HG02973 (cell line): Measurements from ENCODE around the gene ATP10B.
"Not testable (repeated sequence)": the region's sequence is repeated elsewhere in the genome, so short reads cannot be mapped to it uniquely, and the experiment has no call there.

ENCODE experiments used
- ATAC-seq: cut with Tn5 transposase; IDR thresholded peaks from one replicate; pipeline ENCODE4 v1.9.1; 2021; ENCODE audit warnings: moderate library complexity; ENCODE audit not compliant: unreplicated experiment

ATP10B gene

GRCh38 chr5:160833806-160834205 lies 18.2 kb downstream of the ATP10B start:
- no peak for ATAC-seq

GRCh38 chr5:160831801-160832200 lies 20.2 kb downstream of the ATP10B start:
- no peak for ATAC-seq

DNA sequence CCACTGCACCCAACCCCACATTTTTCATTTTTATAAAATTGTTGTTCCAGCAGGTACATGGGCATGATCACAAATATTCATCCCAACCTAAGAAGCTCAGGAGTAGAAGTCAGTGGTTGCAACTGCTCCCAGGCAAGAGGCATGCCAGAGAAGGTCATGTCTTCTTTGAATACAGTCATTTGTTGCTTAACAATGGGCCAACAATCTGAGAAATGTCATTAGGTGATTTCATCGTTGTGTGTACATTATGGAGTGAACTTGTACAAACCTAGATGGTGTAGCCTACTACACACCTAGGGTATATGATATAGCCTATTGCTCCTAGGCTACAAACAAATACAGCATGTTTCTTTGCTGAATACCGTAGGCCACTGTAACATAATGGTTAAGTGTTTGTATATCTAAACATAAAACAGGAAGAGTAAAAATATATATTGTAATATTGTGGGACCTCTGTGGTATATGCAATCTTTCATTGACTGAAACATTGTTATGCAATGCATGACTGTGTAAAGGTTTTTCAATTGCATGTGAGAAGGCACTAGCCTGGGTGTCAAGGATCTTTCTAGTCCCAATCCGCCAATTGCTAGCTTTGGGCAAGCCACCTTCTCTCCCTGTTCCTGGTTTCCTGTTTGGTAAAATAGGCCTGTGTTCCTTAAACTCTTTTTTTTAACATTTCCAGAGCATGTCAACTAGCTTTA lies 27.6 kb downstream of the ATP10B start:
- ATAC-seq = no peak

GRCh38 chr5:160812996-160813395 lies 39.0 kb downstream of the ATP10B start:
- not testable (repeated sequence) for ATAC-seq

- ATAC-seq = no peak
Measured at GRCh38 chr5:160805376-160805775, 46.6 kb downstream of the ATP10B start.

DNA sequence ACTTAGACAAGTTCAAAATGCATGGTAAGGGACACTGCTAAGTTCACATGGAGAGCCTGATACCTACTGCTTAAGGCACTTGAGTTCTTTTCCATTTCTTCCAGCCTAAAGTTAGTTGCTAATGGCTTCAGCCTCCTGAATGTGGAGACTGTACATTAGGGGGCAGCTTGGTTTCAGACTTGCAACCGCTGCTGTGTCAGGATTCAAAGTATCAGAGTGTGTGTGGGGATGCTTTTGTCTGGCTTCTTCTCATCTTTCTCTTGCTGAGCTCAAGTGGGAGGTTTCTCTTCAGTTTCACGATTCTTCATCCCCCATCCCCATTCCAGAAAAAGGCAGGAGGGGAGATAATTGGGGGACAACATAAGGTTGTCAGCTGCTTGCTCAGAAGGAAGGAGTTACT lies 49.4 kb downstream of the ATP10B start:
- ATAC-seq = no peak

DNA sequence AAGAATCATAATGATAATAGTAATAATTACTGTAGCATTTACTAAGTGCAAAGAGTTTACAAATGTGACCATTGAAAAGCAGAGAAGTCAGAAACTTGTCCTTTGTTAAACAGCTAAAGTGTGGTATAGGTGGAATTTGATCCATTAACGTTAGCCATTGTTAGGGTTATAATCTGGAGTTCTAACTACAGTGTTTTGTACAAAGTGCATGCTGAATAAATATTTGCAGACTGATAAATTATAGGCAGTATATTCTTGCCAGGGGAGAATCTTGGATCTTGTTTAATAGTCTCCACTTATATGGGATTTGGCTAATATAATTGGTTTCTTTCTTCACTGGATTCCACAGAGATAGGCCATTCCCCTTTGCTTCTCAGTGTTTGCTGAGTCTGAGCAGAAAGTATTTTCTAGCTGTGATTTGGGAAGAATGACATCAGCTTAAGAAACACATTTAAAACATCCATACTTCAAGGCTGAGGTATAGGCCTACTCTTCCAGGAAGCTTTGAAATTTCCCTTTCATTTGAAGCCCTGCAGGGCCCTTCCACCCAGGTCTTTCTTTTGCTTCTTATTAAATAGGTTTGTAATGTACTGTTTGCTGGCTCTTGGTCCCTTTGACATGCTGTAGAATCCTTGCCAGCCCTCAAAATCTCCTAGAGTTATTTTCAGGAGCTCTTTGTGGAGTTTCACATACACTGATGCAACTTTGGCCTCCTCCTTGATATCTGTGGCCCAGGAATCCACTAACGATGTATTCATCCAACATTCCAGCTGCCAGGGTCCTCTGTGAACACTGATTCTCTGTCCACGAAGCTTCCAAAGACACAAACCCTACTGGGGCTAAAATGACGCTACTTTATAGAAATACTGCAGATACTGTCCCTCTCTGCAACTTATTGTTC lies 51.4 kb downstream of the ATP10B start:
- no peak for ATAC-seq

GRCh38 chr5:160799184-160799583 lies 52.8 kb downstream of the ATP10B start:
- ATAC-seq = peak; percentile 63

DNA sequence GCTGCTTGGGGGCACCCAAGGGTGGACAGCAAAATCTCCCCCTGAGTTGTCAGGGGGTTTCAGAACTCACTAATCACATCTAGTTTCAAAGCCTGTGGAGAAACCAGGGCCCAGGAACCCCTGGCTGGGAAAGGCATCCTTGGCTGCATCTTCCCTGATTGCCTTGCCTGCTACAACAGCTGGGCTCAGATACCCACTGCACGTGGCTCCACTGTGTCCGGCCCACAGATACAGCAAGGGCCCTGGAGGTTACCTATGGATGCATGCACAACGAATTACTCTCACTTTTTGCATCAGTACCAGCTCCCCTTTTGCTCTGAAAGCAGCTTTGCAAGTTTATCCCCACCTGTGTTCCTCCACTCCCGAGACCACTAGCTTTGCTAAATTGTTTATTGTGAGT lies 55.0 kb downstream of the ATP10B start:
- ATAC-seq = no peak

GRCh38 chr5:160793530-160793899 lies 58.5 kb downstream of the ATP10B start:
- no peak for ATAC-seq

DNA sequence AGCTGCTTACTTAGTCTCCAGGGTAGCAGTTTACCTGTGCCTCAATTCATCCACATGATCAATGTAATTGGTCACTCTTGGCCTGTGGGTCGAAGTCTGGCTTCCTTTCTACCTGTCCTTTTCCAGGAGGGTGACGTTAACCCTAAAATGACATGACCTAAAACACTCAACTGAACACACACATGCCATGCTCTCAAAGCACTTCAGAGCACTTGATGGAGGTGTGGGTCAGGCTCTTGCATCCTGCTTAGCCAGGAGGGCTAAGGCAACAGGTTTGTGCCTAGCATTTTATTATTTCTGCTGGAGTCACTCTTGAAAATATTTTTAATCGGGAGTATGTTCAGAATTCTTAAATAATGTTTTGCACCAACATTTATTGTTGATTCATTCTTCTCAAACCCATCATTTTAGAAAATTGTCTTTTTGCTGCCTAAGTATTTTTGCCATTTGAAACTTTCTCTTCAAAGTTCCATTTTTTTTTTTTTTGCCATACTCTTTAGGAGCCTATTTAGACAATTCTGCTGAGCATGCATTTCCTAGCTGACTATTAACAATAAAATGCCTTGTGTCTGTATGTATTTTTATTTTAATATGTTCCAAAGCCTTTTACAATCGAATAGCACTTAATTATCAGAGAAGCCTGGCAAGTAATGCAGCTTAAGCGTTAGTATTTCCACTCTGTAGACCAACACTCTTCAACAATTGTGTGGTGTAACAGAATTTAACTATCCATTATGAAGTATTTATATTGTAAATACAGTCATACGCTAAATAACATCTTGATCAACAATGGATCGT lies 59.1 kb downstream of the ATP10B start:
- no peak for ATAC-seq

DNA sequence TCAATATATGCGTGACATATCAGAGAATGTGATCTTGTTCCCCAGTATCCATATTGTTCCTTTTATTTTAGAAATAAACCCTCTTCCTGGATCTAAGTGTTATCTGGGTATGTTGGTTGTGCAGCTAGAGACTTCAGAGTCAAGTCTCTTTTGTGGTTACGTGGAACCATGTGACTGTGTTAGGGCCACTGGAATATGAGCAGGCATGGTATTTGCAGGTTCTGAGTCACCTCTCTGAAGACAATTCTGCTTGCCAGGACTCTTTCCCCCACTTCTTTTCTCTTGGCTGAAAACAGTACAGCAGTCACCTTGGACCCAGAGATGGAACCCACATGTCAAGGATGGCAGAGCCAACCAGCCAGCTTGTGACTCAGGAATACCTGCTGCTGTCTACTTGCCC lies 59.7 kb downstream of the ATP10B start:
- ATAC-seq = no peak

DNA sequence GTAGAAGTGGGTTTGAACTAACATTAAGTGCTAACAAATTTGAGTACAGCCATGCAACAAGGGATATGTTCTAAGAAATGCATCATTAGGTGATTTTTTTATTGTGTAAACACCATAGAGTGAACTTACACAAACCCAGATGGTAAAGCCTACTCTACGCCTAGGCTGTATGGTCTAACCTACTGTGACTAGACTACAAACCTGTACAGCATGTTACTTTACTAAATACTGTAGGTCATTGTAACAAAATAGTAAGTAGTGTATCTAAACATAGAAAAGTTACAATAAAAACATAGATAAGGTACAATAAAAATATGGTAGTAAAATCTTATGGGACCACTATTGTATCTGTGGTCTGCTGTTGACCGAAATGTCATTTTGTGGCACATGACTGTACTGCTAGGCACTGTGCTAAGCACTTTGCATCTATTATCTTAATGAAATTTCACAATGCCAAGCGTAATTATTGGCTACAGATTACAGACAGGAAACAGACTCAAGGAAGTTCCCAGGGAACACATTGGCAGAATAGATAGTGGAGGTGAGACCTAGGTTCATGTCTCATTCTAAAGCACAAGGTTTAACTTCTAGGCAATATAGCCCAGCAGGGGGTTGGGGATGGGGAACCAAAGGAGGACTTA lies 62.7 kb downstream of the ATP10B start:
- no peak for ATAC-seq

DNA sequence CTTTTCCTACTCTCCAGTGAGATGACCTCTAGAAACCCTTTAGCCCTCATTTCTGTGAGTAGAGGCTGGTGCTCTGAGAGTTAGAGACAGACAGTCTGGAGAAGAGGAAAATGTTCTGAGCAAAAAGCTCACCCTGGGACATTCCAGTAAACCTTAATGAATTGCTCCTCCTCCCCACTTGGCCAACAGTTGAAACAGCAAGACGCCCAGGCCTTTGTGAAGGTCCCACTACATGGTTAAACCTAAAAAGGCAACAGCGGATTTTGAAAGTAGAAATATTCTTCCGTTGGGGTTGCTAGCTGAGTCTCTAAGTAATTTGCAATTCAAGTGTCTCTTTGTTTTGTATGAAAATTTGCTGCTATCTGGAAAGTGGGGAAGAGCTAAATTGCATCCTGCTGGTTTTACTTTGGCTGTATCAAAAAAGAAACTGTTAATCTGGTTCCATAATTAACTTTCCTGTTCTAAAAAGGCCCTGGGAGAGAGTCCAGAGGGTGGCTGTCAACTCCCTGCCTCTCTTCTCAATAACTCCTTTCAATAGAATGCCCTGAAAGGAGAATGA lies 63.8 kb downstream of the ATP10B start:
- ATAC-seq = no peak

DNA sequence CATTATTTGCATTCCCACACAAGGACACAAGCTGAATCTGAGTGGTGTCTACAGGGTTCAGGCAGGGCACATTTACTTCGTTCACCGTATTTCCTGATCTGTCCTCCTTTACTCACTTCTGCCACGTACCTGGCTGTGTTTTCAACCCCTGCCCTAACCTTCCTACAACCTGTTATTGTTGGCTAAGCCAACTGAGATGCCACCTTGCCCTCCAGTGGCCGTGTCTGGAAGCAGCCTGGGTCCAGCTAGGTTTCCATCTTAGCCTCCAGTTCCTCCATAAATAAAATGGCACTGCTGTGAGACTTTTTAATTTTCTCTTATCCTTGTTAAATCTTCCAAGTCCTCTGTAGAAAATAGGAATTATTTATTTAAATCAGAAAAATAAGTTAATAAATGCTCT lies 64.8 kb downstream of the ATP10B start:
- no peak for ATAC-seq

GRCh38 chr5:160774666-160775315 lies 77.2 kb downstream of the ATP10B start:
- ATAC-seq = no peak

DNA sequence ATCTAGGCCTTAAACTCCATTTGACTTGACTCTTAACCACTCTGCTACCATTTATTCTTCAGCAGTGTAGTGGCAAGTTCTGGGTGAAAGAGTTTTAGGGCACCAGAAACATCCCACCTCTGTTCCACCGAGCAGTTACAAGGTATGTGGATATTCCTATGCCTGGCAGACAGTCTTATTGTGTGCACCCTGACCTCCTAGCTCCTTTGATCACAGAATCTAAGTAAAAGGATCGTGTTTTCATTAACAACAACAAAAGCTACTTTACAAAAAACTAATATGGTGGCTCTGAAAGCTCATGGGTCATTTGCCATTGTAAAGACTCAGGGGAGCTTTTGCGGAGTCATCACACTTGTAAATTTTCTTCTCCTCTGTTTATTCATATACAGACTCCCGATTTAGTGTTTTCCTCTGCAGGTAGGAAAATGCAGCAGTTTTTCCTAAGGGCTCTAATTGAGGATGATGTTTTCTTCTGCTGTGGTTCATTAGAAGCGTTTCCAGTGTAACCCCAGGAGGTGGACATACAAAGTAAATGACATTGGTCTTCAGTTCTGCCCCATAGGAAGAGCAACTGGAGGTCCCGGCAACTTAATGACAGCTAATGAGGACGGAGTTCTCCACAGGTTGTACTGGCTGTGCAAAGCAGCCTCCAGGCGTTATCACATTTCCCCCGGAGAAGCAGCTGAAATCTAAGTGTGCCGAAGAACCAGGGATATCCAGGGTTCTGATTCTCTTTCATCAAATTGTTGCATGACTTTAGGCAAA lies 78.2 kb downstream of the ATP10B start:
- ATAC-seq = no peak

- ATAC-seq = no peak
Measured at GRCh38 chr5:160772854-160773253, 79.2 kb downstream of the ATP10B start.

- ATAC-seq = no peak
Measured at GRCh38 chr5:160770718-160771117, 81.3 kb downstream of the ATP10B start.
